Subcutaneous adipose tissue (tissue), 4 donors: ENCODE data around the gene NECAP2. TPM values are rescaled to one million over a fixed set of nuclear protein-coding genes. Genes with fewer than 3 reads are reported as not detected.

ENCODE experiments used
- total RNA-seq, 4 donors: library from RNA; depleted of rRNA; stranded (reverse); fragments of >200 nt; gene quantifications; one replicate each; pipeline ENCODE4 v1.1.0, GENCODE V29; 2016
- TF ChIP-seq, protein P1 (sequence below): fragments of 450-650 bp; IDR thresholded peaks from one replicate; pipeline ENCODE4 v1.5.1; 2016; ENCODE audit warnings: low read depth, mild to moderate bottlenecking, control low read depth, antibody characterized with exemption, moderate library complexity

NECAP2 gene
- total RNA-seq, 4 donors from 2014 or later, result 44.5 to 101 (median 63.5) TPM

DNA sequence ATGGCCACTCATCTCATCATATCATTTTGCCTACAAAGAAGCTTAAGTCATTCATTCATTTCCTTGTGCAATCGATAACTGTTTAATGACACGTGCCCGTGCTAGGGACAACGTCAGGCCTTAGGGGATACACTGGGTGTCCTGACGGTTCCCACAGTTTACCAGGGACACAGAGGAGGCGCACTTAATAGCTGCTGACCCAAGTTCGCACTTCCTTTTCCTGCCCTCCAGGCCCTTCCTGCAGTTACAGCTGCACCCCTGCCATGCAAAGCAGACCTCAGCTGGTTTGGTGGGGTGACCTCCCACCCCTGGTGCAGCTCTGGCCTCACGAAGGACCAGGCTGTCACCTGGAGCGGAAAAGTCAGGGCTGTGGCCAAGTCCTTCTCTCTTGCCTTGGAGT is 7.5 kb upstream of the NECAP2 start:
- TF ChIP-seq, protein P1, sequence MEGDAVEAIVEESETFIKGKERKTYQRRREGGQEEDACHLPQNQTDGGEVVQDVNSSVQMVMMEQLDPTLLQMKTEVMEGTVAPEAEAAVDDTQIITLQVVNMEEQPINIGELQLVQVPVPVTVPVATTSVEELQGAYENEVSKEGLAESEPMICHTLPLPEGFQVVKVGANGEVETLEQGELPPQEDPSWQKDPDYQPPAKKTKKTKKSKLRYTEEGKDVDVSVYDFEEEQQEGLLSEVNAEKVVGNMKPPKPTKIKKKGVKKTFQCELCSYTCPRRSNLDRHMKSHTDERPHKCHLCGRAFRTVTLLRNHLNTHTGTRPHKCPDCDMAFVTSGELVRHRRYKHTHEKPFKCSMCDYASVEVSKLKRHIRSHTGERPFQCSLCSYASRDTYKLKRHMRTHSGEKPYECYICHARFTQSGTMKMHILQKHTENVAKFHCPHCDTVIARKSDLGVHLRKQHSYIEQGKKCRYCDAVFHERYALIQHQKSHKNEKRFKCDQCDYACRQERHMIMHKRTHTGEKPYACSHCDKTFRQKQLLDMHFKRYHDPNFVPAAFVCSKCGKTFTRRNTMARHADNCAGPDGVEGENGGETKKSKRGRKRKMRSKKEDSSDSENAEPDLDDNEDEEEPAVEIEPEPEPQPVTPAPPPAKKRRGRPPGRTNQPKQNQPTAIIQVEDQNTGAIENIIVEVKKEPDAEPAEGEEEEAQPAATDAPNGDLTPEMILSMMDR, result no peak

DNA sequence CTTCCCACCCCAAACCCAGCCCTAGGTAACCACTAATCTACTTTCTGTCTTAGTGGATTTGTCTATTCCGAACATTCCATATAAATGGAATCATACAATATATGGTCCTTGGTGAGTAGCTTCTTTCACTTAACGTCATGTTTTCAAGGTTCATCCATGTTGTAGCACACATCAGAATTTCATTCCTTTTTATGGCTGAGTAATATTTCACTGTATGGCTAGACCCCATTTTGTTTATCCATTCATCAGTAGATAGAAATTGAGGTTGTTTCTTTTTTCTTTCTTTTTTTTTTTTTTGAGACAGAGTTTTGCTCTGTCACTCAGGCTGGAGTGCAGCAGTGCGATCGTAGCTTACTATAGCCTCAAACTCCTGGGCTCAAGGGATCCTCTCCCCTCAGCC is 6.5 kb upstream of the NECAP2 start:
- TF ChIP-seq, protein P1, result no peak

- TF ChIP-seq, protein P1, result no peak
Measured at GRCh38 chr1:16434501-16434900, 6.0 kb upstream of the NECAP2 start.

GRCh38 chr1:16436946-16437474 is 3.5 kb upstream of the NECAP2 start, which contains the start of gene SPATA21:
Gene SPATA21 (minus strand): TSS chr1:16437424. CDS start chr1:16431371, 6,053 bp downstream.
- TF ChIP-seq, protein P1, result no peak

GRCh38 chr1:16438516-16438915 is 2.0 kb upstream of the NECAP2 start:
- TF ChIP-seq, protein P1, result no peak

DNA sequence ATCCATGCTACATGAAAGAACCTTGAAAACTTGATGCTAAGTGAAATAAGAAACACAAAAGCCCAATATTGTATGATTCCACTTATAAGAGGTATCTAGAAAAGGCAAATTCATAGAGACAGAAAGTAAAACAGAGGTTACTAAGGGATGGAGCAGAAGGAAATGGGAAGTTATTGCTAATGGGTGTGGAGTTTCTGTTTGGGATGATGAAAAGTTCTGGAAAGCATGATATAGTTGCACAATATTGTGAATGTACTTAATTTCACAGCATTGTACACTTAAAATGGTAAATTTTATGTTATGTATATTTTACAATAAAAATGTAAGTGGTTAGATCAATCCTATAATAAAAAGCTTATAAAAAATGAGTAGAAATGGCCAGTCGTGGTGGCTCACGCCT is 1.6 kb upstream of the NECAP2 start:
- TF ChIP-seq, protein P1, result no peak

DNA sequence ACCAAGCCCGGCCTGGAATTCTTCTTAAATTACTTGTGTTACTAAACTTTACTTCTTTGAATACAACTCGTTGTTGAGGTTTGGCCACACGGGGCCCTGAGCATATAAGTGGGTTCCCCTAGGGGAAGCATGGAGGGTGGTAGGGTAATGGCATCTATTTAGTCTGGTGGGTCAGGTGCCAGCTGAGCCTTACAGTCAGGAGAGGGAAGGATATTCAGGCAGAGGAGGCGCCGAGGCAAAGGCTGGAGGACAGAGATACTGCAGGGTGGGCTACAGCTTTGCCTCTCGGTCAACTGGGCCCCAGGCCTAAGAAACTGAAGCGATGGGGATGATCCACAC is 424 bp upstream of the NECAP2 start:
- TF ChIP-seq, protein P1, result no peak
